GM12878 (cell line): Measurements from ENCODE around the gene SRD5A1.
"Not testable (repeated sequence)": the region's sequence is repeated elsewhere in the genome, so short reads cannot be mapped to it uniquely, and the experiment has no call there.

ENCODE experiments used
- CTCF ChIP-seq, 3 experiments: IDR thresholded peaks in 2 of 3; conservative IDR thresholded peaks in 1 of 3; 2 replicates each; pipeline ENCODE4 v1.5.1; 2011; ENCODE audit warnings: low read depth in 3 of 3, low read length in 3 of 3, mild to moderate bottlenecking in 3 of 3, control low read depth in 2 of 3, moderate library complexity in 2 of 3, inconsistent platforms in 1 of 3, mixed read lengths in 1 of 3; ENCODE audit not compliant: control insufficient read depth in 2 of 3, insufficient read depth in 1 of 3; ENCODE audit errors: extremely low read depth in 1 of 3
- EP300 ChIP-seq, 2 experiments: fragments of 150-350 bp in 1 of 2; IDR thresholded peaks; 2 replicates each; pipeline ENCODE4 v1.6.1; 2011 to 2012; ENCODE audit warnings: low read depth in 2 of 2, low read length in 2 of 2, borderline replicate concordance in 1 of 2, improper control_type of control experiment in 1 of 2, inconsistent platforms in 1 of 2; ENCODE audit not compliant: control insufficient read depth in 1 of 2
- HDAC2 ChIP-seq: fragments of 200-600 bp; sonication (generic); IDR thresholded peaks from 2 replicates; pipeline ENCODE4 v1.6.1; 2017
- NFYA ChIP-seq: IDR thresholded peaks from 2 replicates; pipeline ENCODE4 v1.6.1; 2011; ENCODE audit warnings: low read depth, mild to moderate bottlenecking, low read length, improper control_type of control experiment, borderline replicate concordance
- POLR2A ChIP-seq: IDR thresholded peaks from 2 replicates; pipeline ENCODE4 v1.6.1; 2011; ENCODE audit warnings: low read depth, mild to moderate bottlenecking, low read length
- POLR2AphosphoS5 ChIP-seq: IDR thresholded peaks from 2 replicates; pipeline ENCODE4 v1.6.1; 2011; ENCODE audit warnings: mild to moderate bottlenecking, low read length, inconsistent platforms
- REST ChIP-seq: IDR thresholded peaks from 2 replicates; pipeline ENCODE4 v1.6.1; 2012; ENCODE audit warnings: mild to moderate bottlenecking, low read depth, low read length
- SIN3A ChIP-seq: IDR thresholded peaks from 2 replicates; pipeline ENCODE4 v1.6.1; 2012; ENCODE audit warnings: low read depth, low read length, improper control_type of control experiment

DNA sequence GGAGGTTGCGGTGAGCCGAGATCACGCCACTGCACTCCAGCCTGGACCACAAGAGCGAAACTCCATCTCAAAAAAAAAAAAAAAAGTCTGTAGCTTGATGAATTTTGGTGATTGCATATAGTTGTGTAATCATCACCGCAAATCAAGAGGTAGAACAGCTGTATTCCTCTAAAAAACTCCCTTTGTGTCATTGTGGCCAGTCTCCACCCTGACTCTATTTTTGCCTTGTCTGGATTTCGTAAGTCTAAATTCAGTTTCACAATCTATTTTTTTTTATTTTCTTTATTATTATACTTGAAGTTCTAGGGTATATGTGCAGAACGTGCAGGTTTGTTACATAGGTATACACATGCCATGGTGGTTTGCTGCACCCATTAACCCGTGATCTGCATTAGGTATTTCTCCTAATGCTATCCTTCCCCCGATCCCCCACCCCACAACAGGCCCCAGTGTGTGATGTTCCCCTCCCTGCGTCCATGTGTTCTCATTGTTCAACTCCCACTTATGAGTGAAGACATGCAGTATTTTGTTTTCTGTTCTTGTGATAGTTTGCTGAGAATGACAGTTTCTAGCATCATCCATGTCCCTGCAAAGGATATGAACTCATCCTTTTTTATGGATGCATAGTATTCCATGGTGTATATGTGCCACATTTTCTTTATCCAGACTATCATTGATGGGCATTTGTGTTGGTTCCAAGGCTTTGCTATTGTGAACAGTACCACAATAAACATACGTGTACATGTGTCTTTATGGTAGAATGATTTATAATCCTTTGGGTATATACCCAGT is 12.5 kb downstream of the SRD5A1 start:
- TF ChIP-seq NFYA; SIN3A; CTCF (IDR thresholded peaks at IDR 0.05 in 2 of 3, conservative IDR thresholded peaks at IDR 0.05 in 1 of 3; ENCODE audit: control insufficient read depth in 2 of 3, extremely low read depth in 1 of 3, insufficient read depth in 1 of 3, low read depth in 3 of 3, low read length in 3 of 3); POLR2AphosphoS5; EP300 (IDR thresholded peaks at IDR 0.05; ENCODE audit: borderline replicate concordance in 1 of 2, control insufficient read depth in 1 of 2, low read depth in 2 of 2, low read length in 2 of 2); POLR2A; HDAC2; REST: not testable (repeated sequence)
